ENCODE data around the gene PMS2.
"Not testable (repeated sequence)": the region's sequence is repeated elsewhere in the genome, so short reads cannot be mapped to it uniquely, and the experiment has no call there.

GRCh38 chr7:5987061-5987460 lies 21.8 kb downstream of the PMS2 start:
- TF ChIP-seq POLR2A (IDR thresholded peaks at IDR 0.05; ENCODE audit: low read depth, low read length); TAF1 (IDR thresholded peaks at IDR 0.05; ENCODE audit: borderline replicate concordance, low read depth, low read length); POLR2AphosphoS5 (IDR thresholded peaks at IDR 0.05; ENCODE audit: low read depth, low read length): not testable (repeated sequence)
